ENCODE measurements around the gene BRME1.

The BRME1 gene

DNA sequence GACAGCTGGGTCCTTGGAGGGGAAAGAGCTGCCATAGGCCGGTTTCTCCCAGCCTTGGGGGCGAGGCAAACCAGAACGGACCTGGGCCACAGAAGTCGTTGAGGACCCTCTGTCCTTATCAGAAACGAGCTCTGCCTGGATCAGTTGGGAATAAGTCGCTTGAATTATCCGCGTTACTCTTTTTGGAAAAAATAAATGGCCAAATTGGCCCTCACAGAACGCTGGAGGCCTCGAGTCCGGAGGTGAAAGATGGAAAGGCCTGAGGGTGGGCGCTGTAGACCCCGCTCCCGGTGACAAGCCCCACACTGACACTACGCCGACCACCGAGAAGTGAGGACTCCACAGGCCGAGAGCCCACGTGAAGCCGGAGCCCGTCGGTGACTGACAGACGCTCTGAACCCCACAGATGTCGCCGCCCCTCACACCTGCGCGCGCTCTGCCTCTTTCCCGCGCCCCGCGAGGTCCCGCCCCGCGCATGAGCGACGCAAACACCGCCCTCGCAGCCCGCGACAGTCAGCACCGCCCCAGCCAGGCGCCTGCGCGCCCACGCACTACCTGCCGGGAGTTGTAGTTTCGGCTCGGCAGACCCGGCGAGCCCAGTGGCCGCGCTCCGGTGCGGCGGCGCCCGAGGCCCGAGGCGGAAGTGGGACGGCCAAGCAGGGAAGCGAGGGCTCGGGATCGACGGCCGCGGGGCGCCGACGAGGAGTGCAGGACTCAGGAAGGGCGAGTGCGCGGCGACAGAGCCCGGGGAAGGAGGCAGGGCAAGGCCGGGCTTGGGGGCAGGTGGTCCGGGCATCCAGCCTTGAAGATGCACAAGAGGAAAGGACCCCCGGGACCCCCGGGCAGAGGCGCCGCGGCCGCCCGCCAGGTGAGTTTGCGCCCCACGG is at the start of gene BRME1, which contains the start of gene CC2D1A:
BRME1 (minus strand) TSS at position 484 of the 887 bp plus-strand sequence. CDS start 1,225 bp downstream, outside the sequence.
CC2D1A (plus strand) TSS at position 568 of the 887 bp plus-strand sequence; CDS start at position 809, 241 bp downstream.
- peak within 1 kb of the TSS; percentile 96 for H3K4me3 ChIP-seq (ENCODE audit: low read depth, low read length)

DNA sequence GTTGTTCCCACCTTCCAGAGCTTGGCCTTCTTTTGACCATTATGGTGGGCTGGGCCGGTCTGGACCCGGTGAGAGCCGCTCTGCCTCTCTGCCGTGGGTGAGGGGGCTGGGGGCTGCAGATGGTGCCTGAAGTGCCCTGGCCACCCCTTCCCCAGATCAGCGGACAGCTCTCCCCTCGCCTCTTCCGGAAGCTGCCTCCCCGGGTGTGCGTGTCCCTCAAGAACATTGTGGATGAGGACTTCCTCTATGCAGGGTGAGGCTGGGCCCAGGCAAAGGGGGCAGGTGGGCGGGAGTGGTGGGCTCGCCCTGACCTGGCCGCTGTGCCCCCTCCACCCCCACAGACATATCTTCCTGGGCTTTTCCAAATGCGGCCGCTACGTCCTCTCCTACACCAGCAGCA is 48.3 kb upstream of the BRME1 start:
- no peak for TF ChIP-seq CTCF (IDR thresholded peaks at IDR 0.05; ENCODE audit: borderline replicate concordance, insufficient read depth, low read depth, low read length)
- no peak overlapping the region for H3K4me3 ChIP-seq (ENCODE audit: low read depth, low read length)

More for the DNA sequence above, at the start of gene BRME1, which contains the start of gene CC2D1A:
- TF ChIP-seq CTCF (IDR thresholded peaks at IDR 0.05; ENCODE audit: borderline replicate concordance, insufficient read depth, low read depth, low read length), result no peak

- peak overlapping the region; percentile 83 for H3K4me3 ChIP-seq (ENCODE audit: low read depth, low read length)
- no peak for TF ChIP-seq CTCF (IDR thresholded peaks at IDR 0.05; ENCODE audit: borderline replicate concordance, insufficient read depth, low read depth, low read length)
These were observed 47.1 kb upstream of the BRME1 start for GRCh38 chr19:13952931-13953531.

DNA sequence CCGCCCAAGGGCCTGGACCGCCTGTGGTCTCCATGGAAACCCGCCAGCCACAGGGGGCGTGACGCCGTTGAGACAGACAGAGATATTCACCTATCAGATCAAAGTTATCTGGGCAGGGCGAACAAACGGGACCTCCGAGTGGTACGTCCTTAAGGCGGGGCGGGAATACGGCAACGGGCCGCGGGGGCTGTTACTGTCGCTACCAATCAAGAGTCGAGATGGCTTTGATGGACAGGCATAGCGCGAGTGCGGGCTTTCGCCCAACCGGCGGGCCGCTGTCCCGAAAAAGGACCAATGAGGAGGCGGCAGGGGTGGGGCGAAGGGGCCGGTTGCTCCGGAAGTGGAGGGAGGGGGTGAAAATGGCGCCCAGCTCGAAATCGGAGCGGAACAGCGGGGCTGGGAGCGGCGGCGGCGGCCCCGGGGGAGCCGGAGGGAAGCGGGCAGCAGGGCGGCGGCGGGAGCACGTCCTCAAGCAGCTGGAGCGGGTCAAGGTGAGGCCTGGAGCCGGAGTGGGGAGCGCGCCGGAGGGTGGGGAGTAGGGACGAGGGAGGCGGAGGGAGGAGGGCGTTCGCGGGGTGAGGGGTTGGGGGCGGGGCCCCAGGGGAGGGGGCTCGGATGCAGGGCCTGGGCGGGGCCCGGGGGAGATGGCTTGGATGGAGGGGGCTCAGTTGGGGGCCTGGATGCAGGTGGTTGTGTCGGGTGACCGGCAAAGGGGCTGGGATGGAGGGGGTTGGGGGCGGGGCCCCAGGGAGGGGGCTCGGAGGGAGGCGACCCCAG is 46.4 kb upstream of the BRME1 start, which contains the start of gene DCAF15:
DCAF15 (plus strand) TSS at position 356 of the 777 bp plus-strand sequence; CDS start at position 360, 4 bp downstream.
- TF ChIP-seq CTCF (IDR thresholded peaks at IDR 0.05; ENCODE audit: borderline replicate concordance, insufficient read depth, low read depth, low read length), result no peak
- H3K4me3 ChIP-seq (ENCODE audit: low read depth, low read length), result peak within 1 kb of the TSS; percentile 83

GRCh38 chr19:13951799-13952153 is 45.9 kb upstream of the BRME1 start:
- peak overlapping the region; percentile 45 for H3K4me3 ChIP-seq (ENCODE audit: low read depth, low read length)
- no peak for TF ChIP-seq CTCF (IDR thresholded peaks at IDR 0.05; ENCODE audit: borderline replicate concordance, insufficient read depth, low read depth, low read length)

GRCh38 chr19:13951043-13951442 is 45.1 kb upstream of the BRME1 start:
- TF ChIP-seq CTCF (IDR thresholded peaks at IDR 0.05; ENCODE audit: borderline replicate concordance, insufficient read depth, low read depth, low read length), result no peak
- no peak overlapping the region for H3K4me3 ChIP-seq (ENCODE audit: low read depth, low read length)
